GM23338 (cell line): Measurements from ENCODE around the gene RNASE2. TPM values are rescaled to one million over a fixed set of nuclear protein-coding genes. Genes with fewer than 3 reads are reported as not detected.

Experiments
- polyA plus RNA-seq: library from polyadenylated mRNA; unstranded; fragments of >200 nt; fragmentation: Nextera tagmentation; extraction: Ambion mirVana; gene quantifications from 2 replicates; pipeline ENCODE4 v1.2.1, GENCODE V29; 2016
- small RNA-seq: library from RNA; depleted of rRNA; stranded (forward); fragments of <200 nt; gene quantifications from one replicate; pipeline ENCODE3, GENCODE V24; 2014; ENCODE audit warnings: low replicate concordance
- total RNA-seq: library from RNA; depleted of rRNA; stranded (reverse); fragments of >200 nt; shearing (Covaris generic); gene quantifications from 2 replicates; pipeline ENCODE4 v1.2.3, GENCODE V29; 2014; rRNA removed

RNASE2 gene
- total and polyA plus RNA-seq, 2 experiments from 2014 or later, result not detected

Small RNA genes within 50 kb of the gene (small RNA-seq; reads per million reads assigned to genes)
- gene RN7SL189P, result not detected

Other genes starting within 250 kb of the RNASE2 start
- gene EDDM3A, start 209.6 kb upstream of the RNASE2 start, total RNA-seq, result not detected in 2 replicates
- gene EDDM3A, start 209.6 kb upstream of the RNASE2 start, polyA plus RNA-seq, result not detected in 2 replicates
- gene EDDM3B, start 187.1 kb upstream of the RNASE2 start, total RNA-seq, result not detected in 2 replicates
- gene EDDM3B, start 187.1 kb upstream of the RNASE2 start, polyA plus RNA-seq, result not detected in 2 replicates
- 0.45 TPM in 1 of 2 replicates, not detected in the other for gene RNASE6, start 174.2 kb upstream of the RNASE2 start, total RNA-seq
- gene RNASE6, start 174.2 kb upstream of the RNASE2 start, polyA plus RNA-seq, result not detected in 2 replicates
- gene RNASE1, start 152.6 kb upstream of the RNASE2 start, total RNA-seq, result 0.56 TPM in 1 of 2 replicates, not detected in the other
- gene RNASE1, start 152.6 kb upstream of the RNASE2 start, polyA plus RNA-seq, result 1.7 and 2.0 TPM in 2 replicates
- gene RNASE3, start 64.1 kb upstream of the RNASE2 start, total RNA-seq, result not detected in 2 replicates
- not detected in 2 replicates for gene RNASE3, start 64.1 kb upstream of the RNASE2 start, polyA plus RNA-seq
- 156 and 163 TPM in 2 replicates for gene METTL17, start 34.5 kb downstream of the RNASE2 start, total RNA-seq
- 74.9 and 77.7 TPM in 2 replicates for gene METTL17, start 34.5 kb downstream of the RNASE2 start, polyA plus RNA-seq
- gene SLC39A2, start 43.8 kb downstream of the RNASE2 start, total RNA-seq, result not detected in 2 replicates
- not detected in 2 replicates for gene SLC39A2, start 43.8 kb downstream of the RNASE2 start, polyA plus RNA-seq
- gene NDRG2, start 69.6 kb downstream of the RNASE2 start, total RNA-seq, result 15.2 and 20.6 TPM in 2 replicates
- 8.8 and 10.5 TPM in 2 replicates for gene NDRG2, start 69.6 kb downstream of the RNASE2 start, polyA plus RNA-seq
- not detected in 2 replicates for gene TPPP2, start 74.7 kb downstream of the RNASE2 start, total RNA-seq
- gene TPPP2, start 74.7 kb downstream of the RNASE2 start, polyA plus RNA-seq, result not detected in 2 replicates
- gene RNASE13, start 79.3 kb downstream of the RNASE2 start, total RNA-seq, result not detected in 2 replicates
- gene RNASE13, start 79.3 kb downstream of the RNASE2 start, polyA plus RNA-seq, result not detected in 2 replicates
- not detected in 2 replicates for gene RNASE7, start 86.9 kb downstream of the RNASE2 start, total RNA-seq
- gene RNASE7, start 86.9 kb downstream of the RNASE2 start, polyA plus RNA-seq, result not detected in 2 replicates
- not detected in 2 replicates for gene RNASE8, start 102.3 kb downstream of the RNASE2 start, total RNA-seq
- gene RNASE8, start 102.3 kb downstream of the RNASE2 start, polyA plus RNA-seq, result not detected in 2 replicates
- 38.6 and 44.6 TPM in 2 replicates for gene ARHGEF40, start 114.8 kb downstream of the RNASE2 start, total RNA-seq
- gene ARHGEF40, start 114.8 kb downstream of the RNASE2 start, polyA plus RNA-seq, result 17.7 and 21.5 TPM in 2 replicates
- gene ZNF219, start 143.2 kb downstream of the RNASE2 start, total RNA-seq, result 148 and 153 TPM in 2 replicates
- gene ZNF219, start 143.2 kb downstream of the RNASE2 start, polyA plus RNA-seq, result 35.5 and 37.7 TPM in 2 replicates
- 0.59 TPM in 1 of 2 replicates, not detected in the other for gene TMEM253, start 145.6 kb downstream of the RNASE2 start, total RNA-seq
- gene TMEM253, start 145.6 kb downstream of the RNASE2 start, polyA plus RNA-seq, result 0.95 and 2.7 TPM in 2 replicates
- gene OR5AU1, start 200.6 kb downstream of the RNASE2 start, total RNA-seq, result not detected in 2 replicates
- not detected in 2 replicates for gene OR5AU1, start 200.6 kb downstream of the RNASE2 start, polyA plus RNA-seq